Activated gamma-delta T cell treated with anti-CD3 and anti-CD28 coated beads, Interleukin-2, amount 50 U/mL, for 16 hours (primary cell): Measurements from ENCODE around the gene ANKRD65.
"Not testable (repeated sequence)": the region's sequence is repeated elsewhere in the genome, so short reads cannot be mapped to it uniquely, and the experiment has no call there.

Experiments
- DNase-seq: peaks from one replicate; pipeline ENCODE4 v3.0.0-alpha.2; 2020; ENCODE audit warnings: low read depth

ANKRD65 gene

DNA sequence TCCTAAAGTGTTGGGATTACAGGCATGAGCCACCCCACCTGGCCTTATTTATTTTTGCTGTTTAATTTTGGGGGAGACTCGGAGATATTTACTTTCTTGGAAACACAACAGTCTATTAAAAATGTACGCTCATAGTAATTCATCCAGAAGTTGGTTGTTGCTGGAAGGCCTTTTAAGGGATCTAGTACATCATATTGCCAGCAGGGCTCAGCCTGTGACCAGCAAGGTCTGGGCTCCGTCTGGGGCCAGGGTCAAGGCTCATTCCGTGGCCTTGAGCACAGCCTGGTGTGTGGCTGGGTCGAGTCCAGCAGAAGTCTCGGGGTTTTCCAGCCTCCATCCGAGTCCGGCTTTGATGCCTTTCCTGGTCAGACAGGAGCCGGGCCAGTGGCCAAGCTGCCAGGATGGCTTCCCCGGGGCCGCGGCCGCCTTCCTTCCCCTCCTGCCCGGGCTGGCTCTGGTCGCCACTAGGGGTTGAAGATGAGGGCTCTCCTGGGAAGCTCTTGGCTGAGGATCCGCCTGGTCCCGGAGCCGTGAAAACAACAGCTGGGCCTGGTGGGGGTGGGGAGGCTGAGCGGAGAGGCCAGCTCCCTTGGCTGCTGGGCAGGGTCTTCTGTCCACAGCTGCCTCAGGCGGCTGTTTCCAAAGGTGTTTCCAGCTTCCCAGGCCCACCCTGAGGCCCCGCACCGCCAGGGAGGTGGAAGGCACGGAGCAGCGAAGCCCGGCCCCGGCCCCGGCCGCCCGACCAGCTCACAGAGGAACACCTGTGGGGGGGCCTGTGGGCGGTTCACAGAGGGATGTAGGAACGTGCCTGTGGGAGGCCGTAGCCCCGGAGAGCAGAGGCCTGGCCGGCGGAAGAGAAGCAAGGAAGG, 9.3 kb upstream of the ANKRD65 start:
- DNase-seq: no peak

DNA sequence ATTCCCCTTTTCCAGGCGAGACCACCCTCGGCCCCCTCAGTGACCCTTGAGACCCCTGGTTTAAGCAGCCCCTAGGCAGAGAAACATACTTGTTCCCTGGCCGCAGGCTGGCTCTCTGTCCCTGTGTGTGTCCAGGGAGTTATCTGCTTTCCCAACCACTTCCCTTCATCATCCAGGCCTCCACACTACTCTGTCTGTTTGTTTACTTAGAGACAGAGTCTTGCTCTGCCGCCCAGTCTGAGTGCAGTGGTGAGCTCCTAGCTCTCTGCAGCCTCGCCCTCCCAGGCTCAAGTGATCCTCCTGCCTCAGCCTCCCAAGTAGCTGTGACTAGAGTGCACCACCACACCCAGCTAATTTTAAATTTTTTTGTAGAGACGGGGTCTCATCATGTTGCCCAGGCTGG, 8.6 kb upstream of the ANKRD65 start:
- no peak for DNase-seq

DNA sequence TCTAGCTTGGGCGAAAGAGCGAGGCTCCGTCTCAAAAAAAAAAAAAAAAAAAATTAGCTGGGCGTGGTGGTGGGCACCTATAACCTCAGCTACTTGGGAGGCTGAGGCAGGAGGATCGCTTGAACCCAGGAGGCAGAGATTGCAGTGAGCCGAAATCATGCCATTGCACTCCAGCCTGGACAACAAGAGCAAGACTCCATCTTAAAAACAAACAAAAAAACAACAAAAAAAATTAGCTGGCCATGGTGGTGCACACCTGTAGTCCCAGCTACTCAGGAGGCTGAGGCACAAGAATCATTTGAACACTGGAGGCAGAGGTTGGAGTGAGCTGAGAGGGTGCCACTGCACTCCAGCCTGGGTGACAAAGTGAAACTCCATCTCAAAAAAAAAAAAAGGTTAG, 7.9 kb upstream of the ANKRD65 start:
- DNase-seq: not testable (repeated sequence)

DNA sequence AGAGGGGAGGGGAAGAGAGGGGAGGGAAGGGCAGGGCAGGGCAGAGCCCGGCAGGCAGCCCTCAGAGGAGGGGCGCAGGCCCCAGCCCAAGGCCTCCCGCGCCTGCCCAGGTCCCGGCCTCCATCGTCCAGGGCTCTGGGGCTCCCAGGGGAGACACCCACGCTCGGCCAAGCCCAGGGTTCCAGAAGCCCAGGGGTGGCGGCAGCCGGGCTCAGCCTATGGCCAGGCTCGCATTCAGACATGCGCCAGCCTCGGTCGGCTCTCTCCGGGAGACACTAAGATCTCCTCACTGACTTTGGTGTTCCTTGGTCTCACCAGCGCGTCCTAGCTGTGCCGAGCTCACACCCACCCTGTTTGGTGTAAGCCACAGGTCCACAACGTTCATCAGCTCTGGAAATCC, 7.1 kb upstream of the ANKRD65 start:
- no peak for DNase-seq

DNA sequence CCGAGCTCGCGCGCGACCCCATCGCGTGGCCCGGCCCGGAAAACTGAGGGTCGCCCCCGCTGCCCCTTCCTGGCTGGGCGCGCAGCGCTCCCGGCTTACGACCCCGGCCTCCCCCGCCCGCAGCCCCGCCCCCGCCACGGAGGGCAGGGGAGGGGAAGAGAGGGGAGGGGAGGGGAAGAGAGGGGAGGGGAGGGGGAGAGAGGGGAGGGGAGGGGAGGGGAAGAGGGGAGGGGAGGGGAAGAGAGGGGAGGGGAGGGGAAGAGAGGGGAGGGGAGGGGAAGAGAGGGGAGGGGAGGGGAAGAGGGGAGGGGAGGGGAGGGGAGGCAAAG, 6.7 kb upstream of the ANKRD65 start:
- DNase-seq: no peak

DNA sequence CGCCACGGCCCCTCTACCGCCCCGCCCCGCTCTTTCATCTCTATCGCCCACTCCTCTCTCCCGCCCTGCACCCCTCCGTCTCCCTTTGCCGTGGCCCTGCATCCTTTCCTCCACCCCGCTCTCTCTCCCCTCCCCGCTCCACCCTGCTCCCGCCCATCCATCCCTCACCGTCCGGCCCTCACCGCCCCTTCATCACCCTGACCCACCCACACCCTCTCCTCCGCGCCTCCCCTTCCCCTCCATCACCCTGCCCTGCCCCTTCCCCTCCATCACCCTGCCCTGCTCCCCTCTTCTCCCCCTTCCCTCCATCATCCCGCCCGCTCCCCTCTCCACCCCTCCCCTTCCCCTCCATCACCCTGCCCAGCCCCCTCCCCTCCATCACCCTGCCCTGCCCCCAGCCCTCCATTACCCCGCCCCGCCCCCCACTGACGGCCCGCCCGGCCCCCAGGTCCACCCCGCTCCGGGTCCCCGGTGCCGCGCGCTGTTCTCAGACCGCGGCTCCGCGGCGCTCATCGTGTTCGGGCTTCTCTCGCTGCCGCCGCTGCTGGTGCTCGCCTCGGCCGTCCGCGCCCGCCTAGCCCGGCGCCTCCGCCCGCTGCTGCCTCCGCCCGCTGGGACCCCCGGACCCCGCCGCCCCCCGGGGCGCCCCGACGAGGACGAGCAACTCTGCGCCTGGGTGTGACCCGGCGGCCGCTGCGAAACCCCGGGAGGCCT, 6.2 kb upstream of the ANKRD65 start:
- DNase-seq: no peak

DNA sequence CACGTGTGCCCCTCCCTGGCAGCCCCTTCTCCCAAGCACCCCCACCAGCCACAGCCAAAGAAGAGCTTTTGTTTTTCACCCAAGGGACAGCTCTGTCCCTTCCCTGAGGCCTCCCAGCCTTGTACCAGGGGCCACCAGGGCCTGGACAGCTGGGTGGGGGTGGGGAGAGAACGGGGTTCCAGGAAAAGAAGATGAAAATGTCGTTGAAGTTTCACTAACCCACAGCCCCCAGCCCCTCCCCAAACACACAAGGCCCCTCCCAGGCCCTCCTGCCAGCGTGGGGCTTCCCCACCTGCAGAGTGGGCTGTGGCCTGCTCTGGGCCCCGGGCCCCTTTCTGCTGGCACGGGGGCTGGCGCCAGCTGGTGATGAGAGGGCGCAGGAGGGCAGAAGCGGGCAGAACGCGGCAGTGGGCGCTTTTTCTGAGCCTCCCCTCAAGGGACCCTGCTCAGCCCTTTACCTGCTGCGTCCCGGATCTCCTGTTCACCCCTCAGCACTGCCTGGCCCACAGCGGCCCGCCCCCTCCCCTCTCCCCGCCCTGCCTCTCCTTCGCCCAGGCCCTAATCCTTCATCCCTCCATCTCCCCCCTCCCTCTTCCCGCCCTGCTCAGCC, 5.5 kb upstream of the ANKRD65 start:
- no peak for DNase-seq

DNA sequence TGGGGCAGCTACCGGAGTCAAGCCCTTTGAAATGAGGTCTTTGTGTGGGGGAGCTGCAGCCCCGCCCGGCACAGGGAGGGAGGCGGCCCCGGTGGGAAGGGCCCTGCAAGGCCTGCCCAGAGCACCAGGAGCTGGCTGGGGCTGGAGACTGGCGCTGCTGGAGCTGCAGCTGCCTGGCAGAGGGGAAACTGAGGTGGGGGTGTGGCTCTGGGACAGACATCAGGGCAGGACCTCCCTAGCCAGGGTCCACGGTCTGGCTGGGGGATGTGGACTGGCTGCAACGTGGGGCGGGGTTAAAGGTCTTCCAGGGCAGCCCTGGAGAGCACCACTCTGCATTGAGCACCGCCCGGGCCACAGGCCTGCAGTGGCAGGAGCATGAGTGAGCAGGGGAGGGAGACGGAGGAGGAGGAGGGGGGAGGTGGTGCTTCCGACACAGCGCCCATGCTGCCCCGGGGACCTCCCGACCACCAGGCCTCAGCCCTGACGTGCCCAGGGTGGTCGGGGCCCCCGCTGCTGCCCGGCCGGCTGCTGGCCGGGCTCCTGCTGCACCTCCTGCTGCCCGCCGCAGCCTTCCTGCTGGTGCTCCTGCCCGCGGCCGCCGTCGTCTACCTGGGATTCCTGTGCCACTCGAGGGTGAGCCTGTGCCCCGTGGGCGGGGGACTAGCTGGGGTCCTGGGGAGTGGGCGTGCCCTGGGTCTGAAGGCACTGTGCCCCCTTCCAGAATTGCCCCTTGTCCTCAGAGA, 4.8 kb upstream of the ANKRD65 start:
- no peak for DNase-seq

DNA sequence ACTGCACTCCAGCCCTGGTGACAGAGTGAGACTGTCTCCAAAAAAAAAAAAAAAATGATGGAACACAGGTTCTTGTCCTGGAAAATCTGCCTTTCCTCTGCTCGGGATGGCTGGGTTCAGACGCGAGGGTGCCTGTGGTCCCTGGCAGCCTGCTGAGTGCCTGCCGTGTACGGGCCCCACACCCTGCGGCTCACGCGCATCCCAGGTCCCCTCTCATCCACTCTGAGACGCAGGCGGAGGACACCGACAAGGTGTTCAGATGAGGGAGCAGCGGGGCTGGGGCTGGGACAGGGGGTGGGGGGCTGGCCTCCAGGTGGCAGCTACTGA, 4.3 kb upstream of the ANKRD65 start:
- no peak for DNase-seq

DNA sequence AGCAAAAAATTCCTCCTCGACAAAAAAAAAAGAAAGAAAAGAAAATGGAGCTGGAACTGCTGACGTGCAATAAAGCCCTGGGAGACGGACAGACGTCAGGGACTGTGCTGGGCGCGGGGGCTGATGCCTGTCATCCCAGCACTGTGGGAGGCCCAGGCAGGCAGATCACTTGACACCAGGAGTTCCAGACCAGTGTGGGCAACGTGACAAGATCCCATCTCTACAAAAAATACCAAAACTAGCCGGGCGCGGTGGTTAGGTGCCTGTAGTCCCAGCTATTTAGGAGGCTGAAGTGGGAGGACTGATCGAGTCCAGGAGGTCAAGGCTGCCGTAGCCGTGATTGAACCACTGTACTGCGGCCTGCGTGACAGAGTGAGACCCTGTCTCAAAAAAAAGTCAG, 3.6 kb upstream of the ANKRD65 start:
- no peak for DNase-seq

DNA sequence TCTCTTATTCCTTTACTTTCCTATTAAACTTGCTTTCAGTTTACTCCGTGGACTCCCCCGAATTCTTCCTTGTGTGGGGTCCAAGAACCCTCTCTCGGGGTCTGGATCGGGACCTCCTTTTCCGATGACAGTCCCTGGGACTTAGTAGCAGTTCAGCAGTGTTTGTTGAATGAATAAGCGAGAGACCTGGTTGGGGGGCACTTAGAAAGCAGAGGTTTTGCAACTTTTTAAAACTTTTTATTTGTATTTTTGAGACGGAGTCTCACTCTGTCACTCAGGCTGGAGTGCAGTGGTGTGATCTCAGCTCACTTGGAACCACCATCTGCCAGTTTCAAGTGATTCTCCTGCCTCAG, 2.1 kb upstream of the ANKRD65 start:
- DNase-seq: no peak

DNA sequence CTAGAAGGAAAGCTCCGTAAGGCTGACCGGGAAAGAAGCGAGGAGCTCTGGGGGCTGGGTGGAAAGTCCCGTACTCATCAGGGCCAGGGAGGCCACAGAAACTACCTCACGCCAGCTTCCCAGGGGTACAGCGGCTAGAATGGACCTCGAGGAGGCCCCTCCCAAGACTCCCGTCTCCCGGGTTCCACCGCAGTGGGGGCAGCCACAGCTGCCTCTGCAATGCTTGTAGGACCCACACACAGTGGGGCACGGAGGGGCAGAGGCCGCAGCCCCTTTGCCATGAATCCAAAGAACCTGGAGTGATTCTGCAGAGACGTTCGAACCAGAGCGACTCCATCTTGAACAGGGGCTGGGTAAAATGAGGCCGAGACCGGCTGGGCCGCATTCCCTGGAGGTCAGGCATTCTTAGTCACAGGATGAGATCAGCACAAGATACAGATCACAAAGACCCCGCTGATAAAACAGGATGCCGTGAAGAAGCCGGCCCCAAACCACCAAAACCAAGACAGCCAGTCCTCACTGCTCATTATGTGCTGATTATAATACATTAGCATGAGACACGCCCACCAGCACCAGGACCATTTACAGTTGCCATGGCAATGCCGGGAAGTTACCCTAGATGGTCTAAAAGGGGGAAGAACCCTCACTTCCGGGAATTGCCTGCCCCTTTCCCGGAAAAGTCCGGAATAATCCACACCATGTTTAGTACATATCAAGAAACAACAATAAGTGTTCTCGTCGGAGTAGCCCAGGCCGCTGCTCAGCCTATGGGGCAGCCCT, 1.6 kb upstream of the ANKRD65 start:
- DNase-seq: no peak

DNA sequence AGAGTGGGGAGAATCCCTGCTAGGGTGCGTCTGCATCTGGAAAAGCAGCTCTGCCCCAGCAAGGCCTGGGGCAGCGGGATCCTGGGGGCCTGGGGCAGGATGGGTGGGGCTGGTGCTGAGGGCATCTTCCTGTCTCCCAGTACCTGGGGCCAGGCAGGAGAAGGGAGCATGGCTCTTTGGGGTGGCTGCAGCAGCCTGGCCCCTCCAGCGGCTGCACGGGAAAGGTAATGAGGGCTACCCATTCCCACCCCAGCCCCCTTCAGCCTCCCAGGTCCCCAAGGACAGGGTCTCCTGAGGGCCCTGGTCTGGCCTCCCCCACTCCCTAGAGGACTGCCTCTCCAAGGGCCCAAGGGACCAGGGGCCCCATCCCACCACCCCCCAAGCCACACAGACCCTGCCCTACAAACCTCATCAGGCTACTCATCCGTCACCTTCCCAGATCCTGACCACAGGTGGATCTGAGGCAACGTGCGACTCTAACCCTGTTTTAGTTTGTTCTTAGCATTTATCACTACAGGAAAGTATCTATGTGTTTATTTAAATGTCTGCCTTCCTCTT, 910 bp upstream of the ANKRD65 start:
- no peak for DNase-seq

DNA sequence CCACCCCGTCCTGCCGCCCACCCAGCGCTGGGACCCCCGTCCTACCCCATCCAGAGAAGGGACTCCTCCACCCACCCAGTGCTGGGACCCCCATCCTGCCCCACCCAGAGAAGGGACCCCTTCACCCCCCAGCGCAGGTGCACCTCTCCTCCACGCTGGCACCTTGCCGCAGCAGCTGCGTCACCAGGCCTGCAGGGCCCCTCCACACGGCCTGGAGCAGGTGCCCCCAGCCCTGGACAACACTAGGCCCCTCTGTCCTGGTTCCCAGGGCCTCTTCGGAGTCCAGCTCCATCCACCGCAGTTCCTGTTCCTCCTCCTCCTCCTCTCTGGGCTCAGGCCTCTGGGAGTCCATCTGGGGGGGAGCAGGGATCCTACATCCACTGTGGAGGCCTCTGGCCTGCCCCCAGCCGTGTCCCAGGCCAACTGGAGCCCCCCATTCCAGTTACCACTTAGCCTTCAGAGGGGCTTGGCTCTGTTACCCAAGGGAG, 378 bp downstream of the ANKRD65 start:
- DNase-seq: no peak

DNA sequence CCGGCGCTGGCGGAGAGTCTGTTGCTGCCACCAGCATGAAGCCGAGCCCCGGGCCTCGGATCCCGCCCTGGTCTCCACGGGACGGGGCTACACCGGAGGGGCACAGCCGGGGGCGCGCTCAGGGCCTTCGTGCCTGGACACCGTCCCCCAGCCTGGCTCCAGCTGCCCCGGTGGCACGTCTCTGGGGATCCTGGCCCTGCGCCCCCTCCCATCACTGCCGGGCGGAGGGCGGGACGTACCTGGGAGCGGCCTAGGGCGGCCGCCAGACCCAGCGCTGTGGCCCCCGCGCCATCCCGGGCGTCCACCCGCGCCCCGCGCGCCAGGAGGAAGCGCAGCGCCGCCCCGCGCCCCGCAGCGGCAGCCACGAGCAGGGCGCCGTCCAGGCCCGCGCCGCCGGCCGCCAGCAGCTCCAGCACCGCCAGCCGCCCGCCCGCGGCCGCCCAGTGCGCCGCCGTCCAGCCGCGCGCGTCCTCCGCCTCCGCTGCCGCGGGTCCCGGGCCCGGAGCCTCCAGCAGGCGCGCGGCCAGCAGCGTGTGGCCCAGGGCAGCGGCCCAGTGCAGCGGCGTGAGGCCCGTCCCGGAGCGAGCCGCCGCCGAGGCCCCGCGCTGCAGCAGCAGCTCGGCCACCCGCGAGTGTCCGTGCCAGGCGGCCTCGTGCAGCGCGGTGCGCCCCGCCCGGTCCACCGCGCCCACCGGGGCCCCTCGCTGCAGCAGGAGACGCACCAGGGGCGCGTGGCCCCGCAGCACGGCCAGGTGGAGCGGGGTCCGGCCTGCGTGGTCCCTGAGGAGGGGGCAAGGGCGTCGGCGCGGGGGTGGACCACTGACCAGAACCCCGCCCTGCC, 1.0 kb downstream of the ANKRD65 start:
- no peak for DNase-seq

DNA sequence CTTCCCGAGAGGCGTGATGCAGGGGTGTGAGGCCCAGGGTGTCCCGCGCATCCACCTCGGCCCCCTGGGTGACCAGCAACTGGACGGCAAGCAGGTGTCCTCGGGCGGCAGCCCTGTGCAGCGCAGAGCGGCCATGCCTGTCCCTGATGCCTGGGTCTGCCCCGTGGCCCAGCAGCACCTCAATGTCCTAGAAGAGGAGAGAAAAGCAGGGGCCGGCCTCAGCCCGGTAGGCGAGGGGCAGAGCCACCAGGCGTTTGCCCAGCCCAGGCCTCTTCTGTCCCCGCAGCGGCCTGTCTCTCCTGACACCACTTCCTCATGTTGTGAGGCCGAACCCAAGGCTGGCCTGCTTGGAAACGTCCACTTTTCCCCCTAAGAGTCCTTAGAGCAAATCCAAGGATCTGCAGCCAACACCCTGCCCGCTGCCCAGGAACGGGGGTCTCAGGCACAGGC, 1.7 kb downstream of the ANKRD65 start:
- DNase-seq: no peak

DNA sequence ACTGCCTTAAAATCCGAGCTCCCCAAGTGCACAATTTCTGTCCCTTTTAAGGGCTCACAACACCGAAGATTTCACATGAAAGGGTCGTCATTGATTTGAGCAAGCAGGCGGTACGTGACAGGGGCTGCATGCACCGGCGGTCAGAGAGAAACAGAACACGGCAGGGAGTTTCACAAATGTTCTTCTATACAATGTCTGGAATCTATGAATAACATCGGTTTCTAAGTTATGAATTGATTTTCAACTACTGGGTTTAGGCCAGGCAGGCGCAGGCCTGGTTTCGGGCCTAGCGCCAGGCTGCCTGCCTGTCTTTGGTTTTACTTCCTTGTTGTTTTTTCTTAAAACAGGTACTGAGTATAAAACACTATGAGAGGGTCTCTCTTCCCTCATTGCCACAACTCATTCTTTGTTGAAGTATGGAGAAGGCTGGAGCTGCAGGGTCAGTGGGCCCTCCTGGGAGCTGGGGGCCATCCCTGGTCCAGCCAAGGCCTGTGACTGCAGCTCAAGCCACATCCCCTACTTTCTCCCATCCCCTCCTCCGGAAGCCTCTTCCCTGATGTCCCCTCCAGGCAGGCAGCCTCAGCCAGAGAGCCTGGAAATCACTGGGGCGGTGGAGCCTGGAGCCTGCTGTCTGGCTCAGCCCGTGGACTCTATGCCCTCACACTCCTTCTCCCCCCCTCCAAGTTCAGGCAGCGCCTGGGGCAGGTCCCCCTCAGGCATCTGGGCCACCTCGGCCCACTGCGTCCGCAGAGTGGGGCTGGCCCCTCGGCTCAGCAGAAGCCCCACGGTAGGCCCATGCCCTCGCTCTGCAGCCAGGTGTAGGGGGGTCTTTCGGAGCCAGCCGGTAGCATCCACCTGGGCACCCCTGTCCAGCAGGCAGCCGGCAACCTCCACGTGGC, 2.4 kb downstream of the ANKRD65 start:
- no peak for DNase-seq

DNA sequence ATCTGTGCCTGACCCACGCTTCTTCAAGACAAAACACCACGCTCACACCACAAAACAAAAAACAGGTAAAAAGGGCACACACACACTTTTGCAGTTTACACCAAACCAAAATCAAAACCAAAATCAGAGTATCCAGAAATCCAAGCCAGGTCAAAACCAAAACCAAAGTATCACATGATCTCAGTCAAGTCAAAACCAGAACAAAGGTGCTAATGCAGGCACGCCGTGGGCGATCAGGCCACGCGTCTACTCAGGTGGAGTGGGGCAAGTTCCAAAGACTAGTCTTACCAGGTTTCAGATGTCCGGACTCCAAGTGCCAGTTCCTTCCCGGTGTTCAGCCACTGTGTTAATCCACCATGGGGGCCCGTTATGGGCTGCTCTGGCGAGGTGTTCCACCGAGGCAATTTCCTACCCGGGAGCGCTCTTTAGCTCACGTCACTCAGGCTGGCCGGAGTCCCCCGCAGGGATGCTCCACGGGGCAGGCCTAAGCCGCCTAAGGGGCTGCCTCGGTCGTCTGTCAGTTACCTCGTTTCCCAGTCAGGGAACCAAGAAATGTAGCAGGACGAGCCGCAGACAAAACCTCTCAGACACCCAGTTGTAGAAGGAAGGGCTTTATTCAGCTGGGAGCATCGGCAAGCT, 3.1 kb downstream of the ANKRD65 start:
- DNase-seq: not testable (repeated sequence)

DNA sequence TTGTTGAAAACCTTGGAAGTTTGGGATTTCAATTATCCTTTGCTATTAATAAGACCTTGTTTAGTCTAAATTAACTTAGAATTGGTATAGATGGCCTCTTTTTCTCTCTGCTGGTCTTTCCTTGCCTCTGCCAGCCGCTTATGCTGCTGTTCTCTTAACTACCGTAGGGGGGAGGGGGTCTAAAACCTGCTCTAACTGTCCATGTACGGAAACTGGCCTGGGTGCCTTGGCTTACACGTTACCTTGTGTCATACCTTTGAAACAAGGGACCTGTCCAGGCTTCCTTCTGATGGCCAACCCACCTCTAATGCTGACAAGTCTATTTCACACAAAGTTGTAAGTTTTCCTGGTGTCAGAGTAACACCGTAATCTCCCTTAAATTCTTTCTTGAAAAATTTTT, 3.7 kb downstream of the ANKRD65 start:
- DNase-seq: not testable (repeated sequence)
